ENCODE data around the gene FABP7.

Gene FABP7

GRCh38 chr6:122817766-122818165 lies 38.2 kb downstream of the FABP7 start:
- no peaks in the 10 kb centered on the region for H3K9me3 Mint-ChIP-seq
- no peak for DNase-seq (ENCODE audit: low spot score)

GRCh38 chr6:122818866-122819265 lies 39.4 kb downstream of the FABP7 start:
- Mint-ChIP-seq H3K4me3 (no peak overlapping the region), H3K4me1 (ENCODE audit: low read depth) (no peaks in the 10 kb centered on the region), H3K27me3 (ENCODE audit: low read depth) (peaks cover 3% of the 10 kb centered on the region), H3K9me3 (no peaks in the 10 kb centered on the region), H3K36me3 (ENCODE audit: low read depth) (no peaks in the 10 kb centered on the region), H3K27ac (no peak overlapping the region)
- no peak for DNase-seq (ENCODE audit: low spot score)

More at GRCh38 chr6:122817766-122818165, 38.2 kb downstream of the FABP7 start:
- Mint-ChIP-seq H3K4me1 (ENCODE audit: low read depth) (no peaks in the 10 kb centered on the region), H3K27me3 (ENCODE audit: low read depth) (peaks cover 3% of the 10 kb centered on the region), H3K4me3 (no peak overlapping the region), H3K36me3 (ENCODE audit: low read depth) (no peaks in the 10 kb centered on the region), H3K27ac (no peak overlapping the region)

GRCh38 chr6:122821095-122821494 lies 41.6 kb downstream of the FABP7 start:
- H3K36me3 Mint-ChIP-seq (ENCODE audit: low read depth) = no peaks in the 10 kb centered on the region

DNA sequence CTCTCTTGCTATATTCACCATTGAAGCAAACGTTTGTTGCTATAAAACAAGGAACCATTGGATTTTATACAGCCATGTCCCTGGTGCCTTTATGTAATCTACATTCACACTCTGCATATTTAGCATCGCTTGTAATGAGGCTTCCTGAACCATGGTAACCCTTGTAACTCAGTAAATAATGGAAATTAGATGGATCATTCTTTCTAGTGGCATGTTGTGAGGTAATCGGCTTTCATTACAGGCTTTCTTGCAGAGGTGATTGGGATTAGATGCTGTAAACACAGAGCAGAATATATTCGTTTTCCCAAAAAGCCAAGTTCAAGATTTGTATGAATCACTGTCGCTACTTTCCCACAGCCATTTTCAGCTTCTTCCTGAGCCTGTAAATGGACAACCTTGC lies 45.6 kb downstream of the FABP7 start:
- Mint-ChIP-seq H3K36me3 (ENCODE audit: low read depth) (no peaks in the 10 kb centered on the region), H3K27me3 (ENCODE audit: low read depth) (peaks cover 5% of the 10 kb centered on the region), H3K4me3 (no peak overlapping the region), H3K4me1 (ENCODE audit: low read depth) (no peaks in the 10 kb centered on the region), H3K9me3 (no peaks in the 10 kb centered on the region), H3K27ac (no peak overlapping the region)
- no peak for DNase-seq (ENCODE audit: low spot score)

More at GRCh38 chr6:122821095-122821494, 41.6 kb downstream of the FABP7 start:
- peaks cover 5% of the 10 kb centered on the region for H3K27me3 Mint-ChIP-seq (ENCODE audit: low read depth)
- no peaks in the 10 kb centered on the region for H3K9me3 Mint-ChIP-seq
- H3K4me3 Mint-ChIP-seq = no peak overlapping the region
- DNase-seq (ENCODE audit: low spot score) = no peak
- H3K4me1 Mint-ChIP-seq (ENCODE audit: low read depth) = no peaks in the 10 kb centered on the region
- H3K27ac Mint-ChIP-seq = no peak overlapping the region

- Mint-ChIP-seq H3K27me3 (ENCODE audit: low read depth) (peaks cover 5% of the 10 kb centered on the region), H3K9me3 (no peaks in the 10 kb centered on the region), H3K4me3 (no peak overlapping the region), H3K36me3 (ENCODE audit: low read depth) (no peaks in the 10 kb centered on the region), H3K27ac (no peak overlapping the region), H3K4me1 (ENCODE audit: low read depth) (no peaks in the 10 kb centered on the region)
- no peak for DNase-seq (ENCODE audit: low spot score)
Measured at GRCh38 chr6:122829456-122829855, 49.9 kb downstream of the FABP7 start.

DNA sequence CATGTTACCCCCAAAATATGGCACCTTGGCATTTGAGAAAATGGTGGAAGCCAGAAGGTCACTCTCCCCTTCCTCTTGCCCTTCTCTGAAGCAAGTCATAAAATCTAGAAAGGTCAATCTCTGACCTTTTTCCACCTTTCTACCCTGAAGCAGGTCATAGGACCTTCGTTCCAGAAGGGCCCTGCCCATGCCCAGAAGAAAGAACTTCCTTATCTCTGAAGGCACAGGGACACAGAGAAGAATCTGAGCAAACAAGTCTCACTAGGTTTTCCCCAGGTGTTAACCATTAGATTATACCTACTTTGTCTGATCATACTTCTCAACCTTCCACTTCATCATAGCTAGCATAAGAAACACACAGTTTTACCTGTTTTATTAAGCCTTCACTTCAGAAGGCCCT lies 52.0 kb downstream of the FABP7 start:
- no peaks in the 10 kb centered on the region for H3K4me1 Mint-ChIP-seq (ENCODE audit: low read depth)
- H3K4me3 Mint-ChIP-seq = no peak overlapping the region
- peaks cover 15% of the 10 kb centered on the region for H3K27me3 Mint-ChIP-seq (ENCODE audit: low read depth)
- no peaks in the 10 kb centered on the region for H3K9me3 Mint-ChIP-seq
- DNase-seq (ENCODE audit: low spot score) = no peak
- no peak overlapping the region for H3K27ac Mint-ChIP-seq
- no peaks in the 10 kb centered on the region for H3K36me3 Mint-ChIP-seq (ENCODE audit: low read depth)

DNA sequence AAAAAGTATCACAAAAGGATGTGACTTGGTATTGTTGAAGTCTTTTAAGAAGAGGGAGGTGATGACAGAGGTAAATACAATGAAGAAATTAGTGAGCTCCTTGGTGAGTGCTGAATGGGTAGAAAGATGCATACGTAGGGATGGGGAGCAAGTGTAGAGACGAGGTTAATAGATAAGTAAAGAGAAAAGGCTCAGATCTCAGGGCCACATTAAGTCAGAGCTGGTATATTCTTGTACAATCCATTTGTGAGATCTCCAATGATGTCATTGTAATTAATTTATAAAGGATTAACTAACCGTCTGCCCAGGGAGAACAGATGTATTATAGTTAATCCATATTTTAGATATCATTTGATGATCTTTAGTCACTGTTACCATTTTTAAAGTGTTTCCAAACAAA lies 52.9 kb downstream of the FABP7 start:
- DNase-seq (ENCODE audit: low spot score) = no peak
- Mint-ChIP-seq H3K4me1 (ENCODE audit: low read depth) (no peaks in the 10 kb centered on the region), H3K4me3 (no peak overlapping the region), H3K9me3 (no peaks in the 10 kb centered on the region), H3K36me3 (ENCODE audit: low read depth) (no peaks in the 10 kb centered on the region), H3K27me3 (ENCODE audit: low read depth) (peaks cover 15% of the 10 kb centered on the region), H3K27ac (no peak overlapping the region)

DNA sequence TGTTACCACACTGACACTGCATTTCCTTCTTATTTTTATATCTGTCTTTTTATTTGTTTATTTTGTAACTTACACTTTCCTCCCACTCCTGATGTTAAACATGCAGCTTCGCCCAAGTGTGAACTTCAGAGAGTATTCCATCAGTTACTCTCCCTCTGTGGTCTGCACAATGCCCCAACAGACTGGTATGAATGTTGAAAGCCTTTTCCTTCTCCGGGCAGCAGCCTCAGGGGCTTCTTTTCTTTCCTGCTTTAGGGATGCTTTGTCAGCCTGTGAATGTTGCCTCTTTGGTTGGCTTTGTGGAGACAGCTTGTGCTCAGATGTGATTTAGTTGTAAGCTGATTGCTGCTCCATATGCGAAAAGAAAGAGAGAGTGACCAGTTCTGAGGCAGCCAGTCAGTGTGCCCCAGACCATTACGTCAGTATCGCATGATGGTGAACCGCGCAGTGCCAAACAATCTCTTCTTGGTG lies 53.5 kb downstream of the FABP7 start:
- DNase-seq (ENCODE audit: low spot score) = no peak
- Mint-ChIP-seq H3K4me1 (ENCODE audit: low read depth) (no peaks in the 10 kb centered on the region), H3K4me3 (no peak overlapping the region), H3K36me3 (ENCODE audit: low read depth) (no peaks in the 10 kb centered on the region), H3K9me3 (no peaks in the 10 kb centered on the region), H3K27me3 (ENCODE audit: low read depth) (peaks cover 15% of the 10 kb centered on the region), H3K27ac (no peak overlapping the region)
